ENCODE measurements around the gene ADH4. TPM values are rescaled to one million over a fixed set of nuclear protein-coding genes. Genes with fewer than 3 reads are reported as not detected.

The ADH4 gene
- total and polyA plus RNA-seq, 9 of the 15 experiments (the other 6 are each of a cell fraction or from before 2014, with no cell fraction given), result not detected

DNA sequence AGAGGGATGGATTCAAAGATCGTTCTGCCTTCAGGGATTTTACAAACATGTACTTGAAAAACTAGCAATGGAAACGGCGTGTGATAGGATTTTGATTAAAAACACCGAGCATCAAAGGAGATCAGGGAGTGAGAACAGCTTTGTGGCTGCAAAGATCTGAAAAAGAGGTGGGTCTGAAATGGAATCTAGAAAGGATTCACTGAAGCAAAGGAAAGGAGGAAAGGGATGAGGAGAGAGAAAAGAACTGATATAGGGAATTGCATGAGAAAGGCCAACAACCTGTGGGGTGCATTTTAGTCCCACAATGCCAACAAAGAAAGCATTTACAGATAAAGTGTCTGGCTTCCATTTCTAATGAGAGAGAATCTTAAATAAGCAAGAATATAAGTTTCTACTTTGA is 23.1 kb downstream of the ADH4 start:
- 24% methylated on average over 4 of the region's 4 CpGs for WGBS (ENCODE audit: insufficient coverage, low coverage, missing lambda C conversion rate)
- POLR2A ChIA-PET, result no interaction called here
- TF ChIP-seq, protein P1, sequence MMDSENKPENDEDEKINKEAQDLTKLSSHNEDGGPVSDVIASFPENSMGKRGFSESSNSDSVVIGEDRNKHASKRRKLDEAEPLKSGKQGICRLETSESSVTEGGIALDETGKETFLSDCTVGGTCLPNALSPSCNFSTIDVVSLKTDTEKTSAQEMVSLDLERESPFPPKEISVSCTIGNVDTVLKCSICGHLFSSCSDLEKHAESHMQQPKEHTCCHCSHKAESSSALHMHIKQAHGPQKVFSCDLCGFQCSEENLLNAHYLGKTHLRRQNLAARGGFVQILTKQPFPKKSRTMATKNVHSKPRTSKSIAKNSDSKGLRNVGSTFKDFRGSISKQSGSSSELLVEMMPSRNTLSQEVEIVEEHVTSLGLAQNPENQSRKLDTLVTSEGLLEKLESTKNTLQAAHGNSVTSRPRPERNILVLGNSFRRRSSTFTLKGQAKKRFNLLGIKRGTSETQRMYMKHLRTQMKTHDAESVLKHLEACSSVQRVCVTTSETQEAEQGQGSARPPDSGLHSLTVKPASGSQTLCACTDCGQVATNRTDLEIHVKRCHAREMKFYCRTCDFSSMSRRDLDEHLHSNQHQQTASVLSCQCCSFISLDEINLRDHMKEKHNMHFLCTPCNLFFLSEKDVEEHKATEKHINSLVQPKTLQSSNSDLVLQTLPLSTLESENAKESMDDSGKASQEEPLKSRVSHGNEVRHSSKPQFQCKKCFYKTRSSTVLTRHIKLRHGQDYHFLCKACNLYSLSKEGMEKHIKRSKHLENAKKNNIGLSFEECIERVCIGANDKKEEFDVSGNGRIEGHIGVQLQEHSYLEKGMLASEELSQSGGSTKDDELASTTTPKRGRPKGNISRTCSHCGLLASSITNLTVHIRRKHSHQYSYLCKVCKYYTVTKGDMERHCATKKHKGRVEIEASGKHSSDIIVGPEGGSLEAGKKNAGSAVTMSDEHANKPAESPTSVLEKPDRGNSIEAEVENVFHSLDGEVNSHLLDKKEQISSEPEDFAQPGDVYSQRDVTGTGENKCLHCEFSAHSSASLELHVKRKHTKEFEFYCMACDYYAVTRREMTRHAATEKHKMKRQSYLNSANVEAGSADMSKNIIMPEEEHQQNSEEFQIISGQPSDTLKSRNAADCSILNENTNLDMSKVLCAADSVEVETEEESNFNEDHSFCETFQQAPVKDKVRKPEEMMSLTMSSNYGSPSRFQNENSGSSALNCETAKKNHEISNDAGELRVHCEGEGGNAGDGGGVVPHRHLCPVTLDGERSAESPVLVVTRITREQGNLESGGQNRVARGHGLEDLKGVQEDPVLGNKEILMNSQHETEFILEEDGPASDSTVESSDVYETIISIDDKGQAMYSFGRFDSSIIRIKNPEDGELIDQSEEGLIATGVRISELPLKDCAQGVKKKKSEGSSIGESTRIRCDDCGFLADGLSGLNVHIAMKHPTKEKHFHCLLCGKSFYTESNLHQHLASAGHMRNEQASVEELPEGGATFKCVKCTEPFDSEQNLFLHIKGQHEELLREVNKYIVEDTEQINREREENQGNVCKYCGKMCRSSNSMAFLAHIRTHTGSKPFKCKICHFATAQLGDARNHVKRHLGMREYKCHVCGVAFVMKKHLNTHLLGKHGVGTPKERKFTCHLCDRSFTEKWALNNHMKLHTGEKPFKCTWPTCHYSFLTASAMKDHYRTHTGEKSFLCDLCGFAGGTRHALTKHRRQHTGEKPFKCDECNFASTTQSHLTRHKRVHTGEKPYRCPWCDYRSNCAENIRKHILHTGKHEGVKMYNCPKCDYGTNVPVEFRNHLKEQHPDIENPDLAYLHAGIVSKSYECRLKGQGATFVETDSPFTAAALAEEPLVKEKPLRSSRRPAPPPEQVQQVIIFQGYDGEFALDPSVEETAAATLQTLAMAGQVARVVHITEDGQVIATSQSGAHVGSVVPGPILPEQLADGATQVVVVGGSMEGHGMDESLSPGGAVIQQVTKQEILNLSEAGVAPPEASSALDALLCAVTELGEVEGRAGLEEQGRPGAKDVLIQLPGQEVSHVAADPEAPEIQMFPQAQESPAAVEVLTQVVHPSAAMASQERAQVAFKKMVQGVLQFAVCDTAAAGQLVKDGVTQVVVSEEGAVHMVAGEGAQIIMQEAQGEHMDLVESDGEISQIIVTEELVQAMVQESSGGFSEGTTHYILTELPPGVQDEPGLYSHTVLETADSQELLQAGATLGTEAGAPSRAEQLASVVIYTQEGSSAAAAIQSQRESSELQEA (IDR thresholded peaks at IDR 0.05; ENCODE audit: low read depth), result no peak
- no peak for TF ChIP-seq FOXA1 (IDR thresholded peaks at IDR 0.05; ENCODE audit: borderline replicate concordance)
- TF ChIP-seq TAL1 (IDR thresholded peaks at IDR 0.05), result no peak
- TF ChIP-seq HNRNPK (IDR thresholded peaks at IDR 0.05; ENCODE audit: low read depth, low read length, poor library complexity, severe bottlenecking), result no peak
- no peak for TF ChIP-seq EP400 (IDR thresholded peaks at IDR 0.05)
- TF ChIP-seq, protein P2, sequence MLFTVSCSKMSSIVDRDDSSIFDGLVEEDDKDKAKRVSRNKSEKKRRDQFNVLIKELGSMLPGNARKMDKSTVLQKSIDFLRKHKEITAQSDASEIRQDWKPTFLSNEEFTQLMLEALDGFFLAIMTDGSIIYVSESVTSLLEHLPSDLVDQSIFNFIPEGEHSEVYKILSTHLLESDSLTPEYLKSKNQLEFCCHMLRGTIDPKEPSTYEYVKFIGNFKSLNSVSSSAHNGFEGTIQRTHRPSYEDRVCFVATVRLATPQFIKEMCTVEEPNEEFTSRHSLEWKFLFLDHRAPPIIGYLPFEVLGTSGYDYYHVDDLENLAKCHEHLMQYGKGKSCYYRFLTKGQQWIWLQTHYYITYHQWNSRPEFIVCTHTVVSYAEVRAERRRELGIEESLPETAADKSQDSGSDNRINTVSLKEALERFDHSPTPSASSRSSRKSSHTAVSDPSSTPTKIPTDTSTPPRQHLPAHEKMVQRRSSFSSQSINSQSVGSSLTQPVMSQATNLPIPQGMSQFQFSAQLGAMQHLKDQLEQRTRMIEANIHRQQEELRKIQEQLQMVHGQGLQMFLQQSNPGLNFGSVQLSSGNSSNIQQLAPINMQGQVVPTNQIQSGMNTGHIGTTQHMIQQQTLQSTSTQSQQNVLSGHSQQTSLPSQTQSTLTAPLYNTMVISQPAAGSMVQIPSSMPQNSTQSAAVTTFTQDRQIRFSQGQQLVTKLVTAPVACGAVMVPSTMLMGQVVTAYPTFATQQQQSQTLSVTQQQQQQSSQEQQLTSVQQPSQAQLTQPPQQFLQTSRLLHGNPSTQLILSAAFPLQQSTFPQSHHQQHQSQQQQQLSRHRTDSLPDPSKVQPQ (CRISPR knock-in tag; IDR thresholded peaks at IDR 0.05; ENCODE audit: borderline replicate concordance), result no peak
- TF ChIP-seq, protein P3, sequence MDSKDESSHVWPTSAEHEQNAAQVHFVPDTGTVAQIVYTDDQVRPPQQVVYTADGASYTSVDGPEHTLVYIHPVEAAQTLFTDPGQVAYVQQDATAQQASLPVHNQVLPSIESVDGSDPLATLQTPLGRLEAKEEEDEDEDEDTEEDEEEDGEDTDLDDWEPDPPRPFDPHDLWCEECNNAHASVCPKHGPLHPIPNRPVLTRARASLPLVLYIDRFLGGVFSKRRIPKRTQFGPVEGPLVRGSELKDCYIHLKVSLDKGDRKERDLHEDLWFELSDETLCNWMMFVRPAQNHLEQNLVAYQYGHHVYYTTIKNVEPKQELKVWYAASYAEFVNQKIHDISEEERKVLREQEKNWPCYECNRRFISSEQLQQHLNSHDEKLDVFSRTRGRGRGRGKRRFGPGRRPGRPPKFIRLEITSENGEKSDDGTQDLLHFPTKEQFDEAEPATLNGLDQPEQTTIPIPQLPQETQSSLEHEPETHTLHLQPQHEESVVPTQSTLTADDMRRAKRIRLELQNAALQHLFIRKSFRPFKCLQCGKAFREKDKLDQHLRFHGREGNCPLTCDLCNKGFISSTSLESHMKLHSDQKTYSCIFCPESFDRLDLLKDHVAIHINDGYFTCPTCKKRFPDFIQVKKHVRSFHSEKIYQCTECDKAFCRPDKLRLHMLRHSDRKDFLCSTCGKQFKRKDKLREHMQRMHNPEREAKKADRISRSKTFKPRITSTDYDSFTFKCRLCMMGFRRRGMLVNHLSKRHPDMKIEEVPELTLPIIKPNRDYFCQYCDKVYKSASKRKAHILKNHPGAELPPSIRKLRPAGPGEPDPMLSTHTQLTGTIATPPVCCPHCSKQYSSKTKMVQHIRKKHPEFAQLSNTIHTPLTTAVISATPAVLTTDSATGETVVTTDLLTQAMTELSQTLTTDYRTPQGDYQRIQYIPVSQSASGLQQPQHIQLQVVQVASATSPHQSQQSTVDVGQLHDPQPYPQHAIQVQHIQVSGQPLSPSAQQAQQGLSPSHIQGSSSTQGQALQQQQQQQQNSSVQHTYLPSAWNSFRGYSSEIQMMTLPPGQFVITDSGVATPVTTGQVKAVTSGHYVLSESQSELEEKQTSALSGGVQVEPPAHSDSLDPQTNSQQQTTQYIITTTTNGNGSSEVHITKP (IDR thresholded peaks at IDR 0.05; ENCODE audit: partially characterized antibody), result no peak
- no peak for TF ChIP-seq CTBP1 (IDR thresholded peaks at IDR 0.05; ENCODE audit: borderline replicate concordance)

More for the DNA sequence above, 23.1 kb downstream of the ADH4 start:
- DNase-seq (ENCODE audit: extremely low read depth in 1 of 4, low spot score in 3 of 4) (no peak), FAIRE-seq (no peak), ATAC-seq (no peak)
- H3K4me3 ChIP-seq, result no peak overlapping the region
- in situ Hi-C loops (cut with MboI) (no loop called here), intact Hi-C loops (cut with micrococcal nuclease) (no loop called here)
- H3K79me2 ChIP-seq (ENCODE audit: control insufficient read depth, insufficient read depth, low read length), result no peaks in the 10 kb centered on the region
- CTCF ChIA-PET (ENCODE audit: low intra/inter-chr PET ratio), result no interaction called here
- no peaks in the 10 kb centered on the region for H3K9me3 ChIP-seq (replicated peaks; ENCODE audit: control insufficient read depth, insufficient read depth, low read depth, low read length)
- no peak overlapping the region for H3K27ac ChIP-seq (ENCODE audit: extremely low read depth, low read depth, low read length)
- H3K9me1 ChIP-seq (ENCODE audit: control insufficient read depth, insufficient read depth, low read length), result peaks cover 2% of the 10 kb centered on the region
- no TSS peak for BruUV-seq (replicated peaks)
- no peak overlapping the region for H3K4me2 ChIP-seq (ENCODE audit: insufficient read depth, low read length)
- H2AFZ ChIP-seq (ENCODE audit: low read depth, low read length), result no peak overlapping the region
- H3K9ac ChIP-seq (ENCODE audit: insufficient read depth in 1 of 2, low read depth in 2 of 2, low read length in 2 of 2), result no peak overlapping the region
- H3K4me1 ChIP-seq (replicated peaks in 1 of 2; ENCODE audit: control insufficient read depth in 2 of 2, insufficient read depth in 2 of 2, low read length in 2 of 2), result no peaks in the 10 kb centered on the region
- H3K36me3 ChIP-seq (ENCODE audit: control insufficient read depth, insufficient read depth, low read length), result no peaks in the 10 kb centered on the region
- no peaks in the 10 kb centered on the region for H4K20me1 ChIP-seq (replicated peaks; ENCODE audit: control insufficient read depth, insufficient read depth, low read length)
- H3K27me3 ChIP-seq (ENCODE audit: control insufficient read depth in 2 of 2, insufficient read depth in 2 of 2, low read length in 2 of 2), result no peaks in the 10 kb centered on the region

All from K562 (cell line).